Measurements from ENCODE around the gene COL26A1. TPM values are rescaled to one million over a fixed set of nuclear protein-coding genes. Genes with fewer than 3 reads are reported as not detected.

COL26A1 gene
- total and polyA plus RNA-seq, 2 of the 4 experiments (the other 2 are of a cell fraction), result not detected

GRCh38 chr7:101567230-101567629 lies 204.6 kb downstream of the COL26A1 start:
- H4K20me1 ChIP-seq (ENCODE audit: insufficient read depth, low read length), result no peaks in the 10 kb centered on the region
- H3K4me2 ChIP-seq (ENCODE audit: low read depth, low read length), result no peak overlapping the region
- no peak for DNase-seq
- H3K56ac ChIP-seq (ENCODE audit: extremely low read depth, insufficient read depth, low read length), result no peak overlapping the region
- WGBS, 2 experiments (ENCODE audit: extremely low coverage in 2 of 2, insufficient read length in 1 of 2), result 100% methylated on average over 2 of the region's 7 CpGs; no CpG with 5 or more reads in 1 of the 2 experiments
- H4K91ac ChIP-seq (ENCODE audit: insufficient read depth, low read depth, low read length), result no peak overlapping the region
- H3K27me3 ChIP-seq (ENCODE audit: control insufficient read depth, insufficient read depth, low read length), result peaks cover 38% of the 10 kb centered on the region
- BruUV-seq (replicated peaks), result no TSS peak
- no peak overlapping the region for H2BK20ac ChIP-seq (ENCODE audit: low read depth, low read length)
- H3K9me1 ChIP-seq (ENCODE audit: insufficient read depth, low read length), result no peaks in the 10 kb centered on the region
- no peak overlapping the region for H4K8ac ChIP-seq (ENCODE audit: low read depth in 2 of 2, low read length in 2 of 2)
- no peak overlapping the region for H3K4me3 ChIP-seq (ENCODE audit: insufficient read depth, low read depth, low read length)
- no peaks in the 10 kb centered on the region for H3K4me1 ChIP-seq (ENCODE audit: control insufficient read depth, insufficient read depth, low read length)
- H3K14ac ChIP-seq (replicated peaks; ENCODE audit: low read depth, low read length), result no peak overlapping the region
- H3K27ac ChIP-seq (ENCODE audit: insufficient read depth, low read length), result no peak overlapping the region
- no peaks in the 10 kb centered on the region for H3K36me3 ChIP-seq (ENCODE audit: control insufficient read depth, insufficient read depth, low read length)
- H3K4ac ChIP-seq (ENCODE audit: low read depth, low read length), result no peak overlapping the region
- H2AK5ac ChIP-seq (ENCODE audit: low read depth, low read length), result no peak overlapping the region
- no peak overlapping the region for H4K5ac ChIP-seq (ENCODE audit: low read depth, low read length)
- H2BK5ac ChIP-seq (ENCODE audit: low read depth, low read length, poor library complexity, severe bottlenecking), result no peak overlapping the region
- H3K23ac ChIP-seq (ENCODE audit: low read depth, low read length), result no peak overlapping the region
- H2AFZ ChIP-seq (replicated peaks; ENCODE audit: low read length, poor library complexity), result peak overlapping the region; percentile 29
- ChIA-PET POLR2A (ENCODE audit: unreplicated experiment) (no interaction called here), CTCF (no interaction called here)
- H2BK120ac ChIP-seq (ENCODE audit: low read depth, low read length), result no peak overlapping the region
- H2BK15ac ChIP-seq (ENCODE audit: low read depth, low read length), result no peak overlapping the region
- intact Hi-C loops (cut with micrococcal nuclease) (no loop called here), dilution Hi-C loops (cut with HindIII; ENCODE audit: low sequenced_read_pairs, unreplicated experiment) (no loop called here), in situ Hi-C loops (cut with MboI; ENCODE audit: low sequenced_read_pairs) (no loop called here)
- no peak for TF ChIP-seq CTCF (conservative IDR thresholded peaks at IDR 0.05; ENCODE audit: low read depth, low read length)
- TF ChIP-seq RFX5 (IDR thresholded peaks at IDR 0.05; ENCODE audit: low read depth, low read length), result no peak
- TF ChIP-seq MXI1 (IDR thresholded peaks at IDR 0.05; ENCODE audit: borderline replicate concordance, low read depth, low read length), result no peak
- TF ChIP-seq POLR2A (IDR thresholded peaks at IDR 0.05; ENCODE audit: low read depth, low read length), result no peak
- no peak for TF ChIP-seq SMC3 (IDR thresholded peaks at IDR 0.05; ENCODE audit: low read depth, low read length)
- TF ChIP-seq NFE2L2 (IDR thresholded peaks at IDR 0.05; ENCODE audit: low read depth, low read length), result no peak
- TF ChIP-seq FOS (IDR thresholded peaks at IDR 0.05; ENCODE audit: low read depth, low read length), result no peak
- no peak for TF ChIP-seq RCOR1 (IDR thresholded peaks at IDR 0.05; ENCODE audit: insufficient replicate concordance, low read length)
- no peak for TF ChIP-seq CEBPB (IDR thresholded peaks at IDR 0.05; ENCODE audit: low read depth, low read length)
- no peak for TF ChIP-seq USF2 (IDR thresholded peaks at IDR 0.05; ENCODE audit: low read depth, low read length)
- TF ChIP-seq MAZ (IDR thresholded peaks at IDR 0.05; ENCODE audit: borderline replicate concordance, low read depth, low read length), result no peak
- TF ChIP-seq MAFK (IDR thresholded peaks at IDR 0.05; ENCODE audit: low read depth, low read length), result no peak
- no peak for TF ChIP-seq ELK1 (IDR thresholded peaks at IDR 0.05; ENCODE audit: borderline replicate concordance, low read depth, low read length)
- TF ChIP-seq BHLHE40 (IDR thresholded peaks at IDR 0.05; ENCODE audit: low read depth, low read length), result no peak
- no peaks in the 10 kb centered on the region for H3K79me1 ChIP-seq (ENCODE audit: low read depth in 1 of 2, low read length in 2 of 2)
- ATAC-seq (ENCODE audit: low read depth), result no peak
- no peak overlapping the region for H2AK9ac ChIP-seq (replicated peaks; ENCODE audit: low read depth, low read length, poor library complexity)
- no peak overlapping the region for H3K9ac ChIP-seq (ENCODE audit: low read depth, low read length)
- H3K9me3 ChIP-seq (ENCODE audit: control insufficient read depth, insufficient read depth, low read length), result peaks cover 3% of the 10 kb centered on the region; the same call in 1 of the 2 replicates
- H3K18ac ChIP-seq (ENCODE audit: low read depth, low read length), result no peak overlapping the region
